ENCODE results near the gene EMILIN2.

- TF ChIP-seq CTCF (IDR thresholded peaks at IDR 0.05; ENCODE audit: low read depth, low read length, poor library complexity, severe bottlenecking) (no peak), EZH2phosphoT487 (IDR thresholded peaks at IDR 0.05; ENCODE audit: borderline replicate concordance, low read length) (no peak)
Measured at GRCh38 chr18:2869207-2869606, 22.4 kb downstream of the EMILIN2 start.
